HG03060 (cell line): Measurements from ENCODE around the gene RHO.

Experiments
- ATAC-seq: cut with Tn5 transposase; IDR thresholded peaks from one replicate; pipeline ENCODE4 v1.9.1; 2021; ENCODE audit warnings: low read depth, moderate number of reproducible peaks; ENCODE audit not compliant: unreplicated experiment

RHO gene

GRCh38 chr3:129574206-129574605 is 45.8 kb downstream of the RHO start:
- no peak for ATAC-seq

GRCh38 chr3:129575233-129575996 is 47.0 kb downstream of the RHO start:
- no peak for ATAC-seq

GRCh38 chr3:129575997-129576384 is 47.6 kb downstream of the RHO start:
- ATAC-seq, result no peak

GRCh38 chr3:129576514-129577352 is 48.3 kb downstream of the RHO start:
- ATAC-seq, result no peak

- ATAC-seq, result no peak
Observed at GRCh38 chr3:129577366-129577765, 48.9 kb downstream of the RHO start.

- ATAC-seq, result no peak
Observed at GRCh38 chr3:129577925-129578786, 49.7 kb downstream of the RHO start.

- no peak for ATAC-seq
Observed at GRCh38 chr3:129579991-129580390, 51.6 kb downstream of the RHO start.

GRCh38 chr3:129581623-129582022 is 53.2 kb downstream of the RHO start:
- ATAC-seq, result no peak

GRCh38 chr3:129582799-129583198 is 54.4 kb downstream of the RHO start:
- no peak for ATAC-seq

GRCh38 chr3:129583289-129583688 is 54.9 kb downstream of the RHO start:
- no peak for ATAC-seq

GRCh38 chr3:129584631-129585030 is 56.2 kb downstream of the RHO start:
- no peak for ATAC-seq
